ENCODE results near the gene ZNF311.
"Not testable (repeated sequence)": the region's sequence is repeated elsewhere in the genome, so short reads cannot be mapped to it uniquely, and the experiment has no call there.

Gene ZNF311

DNA sequence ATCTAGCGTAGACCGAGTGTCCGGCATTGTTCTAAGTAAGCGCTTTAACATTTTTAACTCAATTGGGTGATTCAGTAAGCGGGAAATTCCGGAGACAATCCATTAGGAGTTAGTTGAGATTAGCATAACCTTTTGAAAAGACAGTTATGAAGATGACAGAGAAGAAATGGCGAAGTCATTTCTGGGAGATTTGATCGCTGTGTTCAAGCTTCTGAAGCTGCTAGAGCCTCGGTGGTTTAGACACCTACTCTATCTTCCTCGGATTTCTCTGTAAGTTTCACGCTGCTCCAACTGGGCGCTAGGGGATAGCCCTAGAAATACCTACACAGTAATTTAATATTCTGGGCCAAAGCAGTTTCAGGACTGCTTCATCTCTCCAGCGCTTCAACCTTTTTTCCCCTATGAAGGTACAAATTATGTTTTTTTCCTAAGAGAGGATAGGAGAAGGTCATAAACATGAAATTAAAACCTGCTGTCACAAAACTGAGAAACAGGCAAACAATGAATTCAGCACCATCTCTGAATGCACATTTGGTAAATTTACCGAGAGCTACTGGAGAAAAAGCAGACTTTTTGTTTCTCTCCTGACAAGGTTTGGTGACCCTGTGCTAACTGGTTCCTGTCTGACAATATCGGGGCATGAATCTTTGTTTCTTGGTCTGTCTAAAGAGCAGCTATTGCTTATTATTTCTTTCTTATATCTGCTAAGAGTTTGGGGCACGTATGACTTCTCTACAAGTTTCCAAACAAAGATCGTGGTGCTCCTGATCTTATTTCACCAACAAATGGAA is 22.4 kb downstream of the ZNF311 start:
- peak; percentile 89 for DNase-seq

DNA sequence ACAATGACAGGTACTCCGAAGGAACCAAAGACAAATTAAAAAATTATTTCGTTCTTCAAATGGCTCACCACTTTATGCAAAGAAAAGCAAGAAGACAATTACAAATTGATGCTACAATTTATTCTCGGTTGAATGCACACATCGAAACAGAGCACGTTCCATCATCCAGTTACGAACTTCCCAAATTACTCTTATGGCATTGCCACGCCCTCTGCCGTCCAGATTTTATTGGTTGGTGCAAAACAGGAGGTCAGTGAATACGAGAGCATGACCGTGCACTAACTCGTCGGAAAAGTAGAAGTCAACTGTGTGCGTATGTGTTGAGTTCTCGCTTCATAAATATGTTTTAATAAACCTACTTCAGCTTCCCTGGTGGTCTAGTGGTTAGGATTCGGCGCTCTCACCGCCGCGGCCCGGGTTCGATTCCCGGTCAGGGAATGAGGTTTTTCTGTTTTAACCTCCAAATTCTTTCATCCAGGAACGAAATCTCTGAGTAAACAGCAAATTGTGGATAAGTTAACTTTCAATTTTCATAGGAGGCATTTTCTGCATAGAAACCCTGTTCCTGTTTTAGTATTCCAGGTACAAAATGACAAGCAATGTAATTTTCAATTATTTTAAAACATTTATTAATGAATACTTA is 23.2 kb downstream of the ZNF311 start:
- DNase-seq, result peak; percentile 97

DNA sequence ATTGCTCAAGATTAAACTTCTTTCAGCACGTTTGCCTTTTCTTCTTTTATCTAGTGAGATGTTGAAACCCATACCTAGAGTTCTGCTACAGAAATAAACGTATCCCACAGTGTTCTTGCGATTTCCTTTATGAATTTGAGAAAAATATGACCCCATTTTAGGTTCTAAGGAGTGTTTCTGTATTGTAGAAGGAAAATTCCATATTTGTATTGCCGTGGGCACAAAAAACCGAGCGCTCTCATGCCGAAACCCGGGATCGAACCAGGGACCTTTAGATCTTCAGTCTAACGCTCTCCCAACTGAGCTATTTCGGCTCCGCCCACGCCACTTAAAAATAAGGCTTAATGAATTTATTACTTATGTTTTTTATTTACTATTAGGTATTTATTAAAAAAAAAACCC is 23.7 kb downstream of the ZNF311 start:
- peak; percentile 96 for DNase-seq

DNA sequence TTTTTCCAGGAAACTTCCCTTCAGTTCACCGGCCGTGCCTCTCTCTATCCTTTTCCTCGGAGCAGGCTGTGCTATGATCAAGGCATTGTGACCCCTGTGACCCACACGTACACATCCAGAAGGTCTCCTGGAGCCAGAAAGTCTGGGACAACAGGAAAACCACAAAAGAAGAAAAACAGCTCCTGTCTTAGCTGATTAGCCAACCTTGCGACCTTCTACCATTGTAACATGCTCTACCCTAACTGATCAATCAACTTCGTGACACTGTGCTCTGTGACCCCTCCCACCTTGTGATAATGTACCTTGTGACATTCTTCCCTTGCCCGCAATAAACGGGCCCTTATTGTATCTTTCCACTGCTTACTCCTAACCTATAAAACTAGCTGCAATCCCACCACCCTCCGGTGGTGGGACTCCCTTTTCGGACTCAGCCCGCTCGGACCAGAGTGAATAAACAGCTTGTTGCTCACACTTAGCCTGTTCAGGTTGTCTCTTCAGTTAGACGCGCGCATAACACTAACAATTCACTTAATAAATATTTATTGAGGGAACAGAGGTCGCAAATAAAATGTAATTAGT is 24.2 kb downstream of the ZNF311 start:
- peak; percentile 99 for DNase-seq

DNA sequence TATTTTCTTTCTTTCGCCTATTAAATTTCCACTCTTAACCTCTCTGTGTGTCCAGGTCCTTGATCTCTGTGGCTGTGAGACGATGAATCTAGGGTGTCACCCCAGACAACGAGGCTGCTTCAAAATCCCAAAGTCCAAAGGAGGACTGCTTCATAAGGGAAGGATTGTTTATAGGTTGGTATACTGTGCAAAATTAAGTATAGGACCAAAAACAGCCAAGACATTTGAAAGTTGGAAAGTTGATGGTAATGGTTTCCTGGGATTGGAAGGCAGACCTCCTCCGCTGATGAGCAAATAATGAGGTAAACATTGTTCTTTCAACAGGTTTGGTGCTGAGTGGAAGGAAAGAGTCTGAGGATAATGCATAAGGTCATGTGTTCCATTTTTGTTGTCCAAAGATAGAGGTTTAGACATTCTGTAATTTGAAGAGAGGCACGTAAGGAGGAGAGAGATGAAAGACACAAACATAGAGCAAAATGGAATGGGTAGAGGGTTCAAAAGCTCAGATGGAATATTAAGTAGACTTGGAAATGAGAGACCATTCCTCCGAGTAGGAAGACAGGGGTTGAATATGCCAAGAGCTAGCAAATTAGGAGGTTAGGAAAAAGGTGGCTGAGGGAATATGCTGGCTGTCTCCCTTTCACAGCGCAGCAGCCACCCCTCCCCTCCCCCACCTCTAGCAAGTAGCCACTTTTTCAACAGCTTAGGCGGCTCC is 24.8 kb downstream of the ZNF311 start:
- DNase-seq, result no peak

DNA sequence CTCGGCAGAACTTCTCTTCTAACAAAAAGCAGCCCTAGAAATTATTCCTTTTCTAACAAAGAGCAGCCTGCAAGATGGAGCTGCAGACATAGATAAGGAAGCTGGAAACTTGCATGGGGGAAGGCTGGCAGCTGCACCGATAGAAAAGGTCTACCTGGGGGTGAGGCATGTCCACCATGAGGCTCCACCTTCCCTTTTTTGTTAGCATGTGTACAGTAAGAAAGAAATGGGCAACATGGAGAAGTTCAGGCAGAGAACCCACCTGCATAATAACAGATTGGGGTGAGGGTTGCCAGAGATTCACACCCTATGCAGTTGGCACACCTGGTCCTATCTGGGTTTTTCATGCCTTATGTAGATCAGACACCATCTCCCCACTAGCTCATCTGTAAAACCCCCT is 25.4 kb downstream of the ZNF311 start:
- DNase-seq, result peak; percentile 58

DNA sequence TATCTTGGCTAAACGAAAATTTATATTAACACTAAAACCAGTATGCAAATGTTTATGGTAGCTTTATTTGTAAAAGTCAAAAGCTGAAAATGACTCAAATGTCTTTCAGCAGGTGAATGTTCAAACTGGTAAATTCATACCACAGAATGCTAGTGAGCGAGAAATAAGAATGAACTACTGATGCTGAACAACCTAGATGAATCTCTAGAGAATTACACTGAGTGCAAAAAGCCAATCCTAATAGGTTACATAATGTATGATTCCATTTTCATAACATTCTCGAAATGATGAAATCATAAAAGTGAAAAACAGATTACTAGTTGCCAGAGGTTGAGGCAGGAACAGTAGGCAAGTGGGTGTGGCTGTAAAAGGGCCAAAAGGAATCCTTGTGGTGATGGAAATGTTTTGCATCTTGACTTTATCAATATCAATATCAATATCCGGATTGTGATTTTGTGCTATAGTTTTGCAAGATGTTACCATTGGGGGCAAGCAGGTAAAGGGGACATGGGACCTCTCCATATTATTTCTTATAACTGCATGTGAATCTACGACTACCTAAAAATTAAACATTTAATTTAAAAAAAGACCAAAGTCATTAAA is 26.1 kb downstream of the ZNF311 start:
- peak; percentile 37 for DNase-seq

DNA sequence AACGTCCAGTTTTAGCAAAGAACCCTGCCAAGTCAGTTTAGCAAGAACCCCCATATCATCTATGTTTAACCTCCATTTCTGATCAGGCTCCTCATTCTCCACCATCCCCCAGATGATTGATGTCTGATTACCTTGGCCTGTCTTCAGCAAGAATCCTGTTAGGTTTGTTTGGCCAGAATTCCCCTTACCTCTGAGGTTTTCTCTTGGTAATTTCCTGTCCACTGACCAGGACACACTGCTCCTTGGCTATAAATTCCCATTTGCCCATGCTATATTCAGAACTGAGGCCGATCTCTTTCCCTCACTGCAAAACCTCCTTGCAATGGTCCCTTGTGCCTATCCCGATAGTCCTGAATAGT is 27.0 kb downstream of the ZNF311 start:
- DNase-seq, result no peak

DNA sequence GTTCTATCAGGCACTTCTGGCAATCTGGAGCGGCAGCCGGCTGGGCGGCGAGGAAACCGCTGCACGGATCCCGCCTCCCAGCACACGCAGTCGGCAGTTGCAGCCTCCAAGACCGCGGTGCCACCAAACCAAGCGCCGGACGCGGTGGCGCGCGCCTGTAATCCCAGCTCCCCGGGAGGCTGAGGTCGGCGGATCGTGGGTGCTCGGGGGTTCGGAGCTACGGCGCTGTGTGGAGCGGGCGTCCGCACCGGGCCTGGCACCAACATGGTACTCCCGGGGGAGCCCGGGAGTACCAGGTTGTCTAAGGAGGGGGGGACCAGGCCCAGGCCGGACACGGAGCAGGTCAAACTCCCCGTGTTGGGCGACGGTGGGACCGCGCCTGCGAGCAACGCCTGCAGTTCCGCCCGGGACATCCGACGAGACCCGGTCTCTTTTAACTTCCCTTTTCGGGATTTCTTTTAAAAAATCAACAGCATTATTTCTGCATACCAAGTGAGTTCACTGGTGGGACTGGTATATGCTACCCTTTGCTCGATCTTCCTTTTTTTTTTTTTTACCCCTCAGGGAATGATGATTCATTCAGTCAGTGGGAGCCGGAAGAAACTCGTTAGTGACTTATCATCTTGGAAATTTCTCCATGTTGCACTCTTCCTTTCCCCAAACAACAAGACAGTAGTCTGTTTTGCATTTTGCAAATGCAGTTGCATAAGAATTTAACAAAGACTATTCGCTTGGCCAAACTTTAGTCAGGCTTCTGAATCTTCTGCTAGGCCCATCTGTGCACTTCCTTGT is 27.6 kb downstream of the ZNF311 start:
- DNase-seq, result no peak

DNA sequence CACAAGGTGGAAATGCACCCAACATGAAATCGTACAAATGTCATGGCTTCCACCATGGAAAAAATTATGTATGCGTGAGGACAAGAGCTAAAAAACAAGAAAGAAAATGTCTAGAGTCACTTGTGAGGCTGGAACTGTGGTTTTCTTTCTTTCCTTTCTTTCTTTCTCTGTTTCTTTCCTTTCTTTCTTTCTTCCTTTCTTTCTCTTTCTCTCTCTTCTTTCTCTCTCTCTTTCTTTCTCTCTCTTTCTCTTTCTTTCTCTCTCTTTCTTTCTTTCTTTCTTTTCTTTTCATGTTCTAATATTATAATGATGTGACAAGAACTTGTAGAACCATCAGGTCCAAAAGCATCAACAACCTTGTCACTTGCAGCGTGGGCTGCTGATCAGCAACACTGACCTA is 28.4 kb downstream of the ZNF311 start:
- DNase-seq, result no peak

DNA sequence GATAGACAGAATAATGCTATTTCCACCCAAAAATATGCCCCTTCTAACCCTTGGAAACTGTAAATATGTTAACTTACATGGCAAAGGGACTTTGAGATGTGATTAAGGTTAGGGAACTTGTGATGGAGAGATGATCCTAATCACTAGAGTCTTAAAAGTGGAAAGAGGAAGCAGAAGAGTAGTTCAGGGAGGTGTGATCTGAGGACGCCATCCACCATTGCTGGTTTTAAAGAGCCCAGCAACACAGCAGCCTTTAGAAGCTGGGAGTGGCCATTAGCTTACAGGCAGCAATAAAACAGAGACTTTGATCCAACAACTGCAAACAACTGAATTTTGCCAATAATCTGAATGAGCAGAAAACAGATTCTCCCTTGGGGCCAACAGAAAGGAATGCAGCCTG is 30.6 kb downstream of the ZNF311 start:
- DNase-seq, result peak; percentile 72

DNA sequence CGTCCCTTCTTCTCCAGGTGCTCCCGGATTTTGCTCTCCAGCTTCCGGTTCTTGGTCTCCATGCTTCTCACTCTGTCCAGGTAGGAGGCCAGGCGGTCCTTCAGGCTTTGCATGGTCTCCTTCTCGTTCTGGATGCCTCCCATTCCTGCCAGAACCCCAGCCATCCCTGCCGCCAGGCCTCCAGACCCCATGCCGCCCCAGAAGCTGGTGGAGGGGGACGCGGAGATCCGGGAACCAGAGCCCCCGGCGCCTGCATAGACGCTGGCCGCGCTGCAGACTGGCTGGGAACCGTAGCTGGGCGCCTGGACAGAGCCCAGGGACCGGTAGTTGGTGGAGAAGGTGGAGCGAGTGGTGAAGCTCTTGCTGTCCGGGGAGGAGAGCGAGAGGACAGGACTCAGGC is 35.1 kb downstream of the ZNF311 start:
- DNase-seq, result not testable (repeated sequence)

DNA sequence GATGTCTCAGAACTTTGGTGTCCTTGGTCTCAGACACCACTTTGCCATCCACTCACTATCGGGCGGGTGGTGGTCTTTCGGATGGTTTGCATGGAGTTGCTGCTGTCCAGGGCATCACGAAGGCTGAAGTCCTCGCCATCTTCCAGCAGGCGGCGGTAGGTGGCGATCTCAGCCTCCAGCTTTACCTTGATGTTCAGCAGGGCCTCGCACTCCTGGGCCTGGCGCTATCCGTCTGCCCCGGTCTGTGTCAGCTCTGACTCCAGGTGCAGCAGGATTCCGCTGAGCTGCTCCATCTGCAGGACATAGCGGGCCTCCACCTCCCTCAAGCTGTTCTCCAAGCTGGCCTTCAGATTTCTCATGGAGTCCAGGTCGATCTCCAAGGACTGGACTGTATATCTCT is 36.0 kb downstream of the ZNF311 start:
- no peak for DNase-seq

DNA sequence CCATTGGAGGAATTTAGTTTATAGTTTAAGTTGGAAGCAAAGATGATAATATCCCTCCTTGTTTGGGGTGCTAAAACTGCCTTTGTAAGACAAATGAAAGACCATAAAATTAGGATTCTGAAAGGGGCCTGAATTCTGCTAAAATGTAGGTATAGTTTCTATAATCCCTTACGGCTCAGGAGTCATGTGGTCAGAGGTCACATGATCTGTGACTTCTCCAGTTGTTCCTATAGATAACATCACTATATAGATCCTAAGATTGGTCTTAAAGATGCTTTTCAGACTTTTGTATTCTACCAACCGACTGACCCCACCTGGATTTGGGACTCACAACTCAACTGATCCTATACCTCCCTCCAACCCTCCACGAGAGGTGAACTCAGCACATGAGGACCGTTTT is 36.6 kb downstream of the ZNF311 start:
- DNase-seq, result no peak

DNA sequence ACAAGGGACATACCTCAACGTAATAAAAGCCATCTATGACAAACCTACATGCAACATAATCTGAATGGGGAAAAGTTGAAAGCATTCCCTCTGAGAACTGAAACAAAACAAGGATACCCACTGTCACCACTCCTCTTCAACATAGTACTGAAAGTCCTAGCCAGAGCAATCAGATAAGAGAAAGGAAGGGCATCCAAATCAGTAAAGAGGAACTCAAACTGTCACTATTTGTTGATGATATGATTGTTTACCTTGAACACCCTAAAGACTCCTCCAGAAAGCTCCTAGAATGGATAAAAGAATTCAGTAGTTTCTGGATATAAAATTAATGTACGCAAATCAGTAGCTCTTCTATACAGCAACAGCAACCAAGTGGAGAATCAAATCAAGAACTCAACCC is 39.4 kb downstream of the ZNF311 start:
- DNase-seq, result peak; percentile 26

DNA sequence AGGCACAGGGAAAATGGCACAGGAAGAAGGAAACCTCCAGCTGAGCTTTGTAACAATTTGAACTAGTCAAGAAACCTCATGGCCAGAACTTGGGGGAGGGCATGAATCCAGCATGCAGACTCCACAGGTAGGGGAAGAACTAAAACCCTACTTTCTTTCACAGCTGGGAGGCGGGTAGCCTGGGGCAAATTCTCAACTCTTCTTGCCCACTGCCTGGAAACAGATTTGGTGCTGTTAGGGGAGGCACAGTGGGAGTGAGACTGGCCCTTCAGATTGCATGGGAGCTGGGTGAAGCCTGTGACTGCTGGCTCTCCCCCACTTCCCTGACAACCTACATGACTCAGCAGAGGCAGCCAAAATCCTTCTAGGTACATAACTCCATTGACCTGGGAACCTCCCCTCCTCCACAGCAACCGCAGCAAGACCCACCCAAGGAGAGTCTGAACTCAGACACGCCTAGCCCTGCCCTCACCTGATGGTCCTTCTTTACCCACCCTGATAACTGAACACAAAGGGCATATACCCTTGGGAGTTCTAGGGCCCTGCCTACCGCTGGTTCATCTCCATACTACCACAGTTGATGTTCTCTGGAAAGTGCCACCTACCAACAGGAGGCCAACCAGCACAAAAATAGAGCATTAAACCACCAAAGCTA is 44.1 kb downstream of the ZNF311 start:
- peak; percentile 65 for DNase-seq

DNA sequence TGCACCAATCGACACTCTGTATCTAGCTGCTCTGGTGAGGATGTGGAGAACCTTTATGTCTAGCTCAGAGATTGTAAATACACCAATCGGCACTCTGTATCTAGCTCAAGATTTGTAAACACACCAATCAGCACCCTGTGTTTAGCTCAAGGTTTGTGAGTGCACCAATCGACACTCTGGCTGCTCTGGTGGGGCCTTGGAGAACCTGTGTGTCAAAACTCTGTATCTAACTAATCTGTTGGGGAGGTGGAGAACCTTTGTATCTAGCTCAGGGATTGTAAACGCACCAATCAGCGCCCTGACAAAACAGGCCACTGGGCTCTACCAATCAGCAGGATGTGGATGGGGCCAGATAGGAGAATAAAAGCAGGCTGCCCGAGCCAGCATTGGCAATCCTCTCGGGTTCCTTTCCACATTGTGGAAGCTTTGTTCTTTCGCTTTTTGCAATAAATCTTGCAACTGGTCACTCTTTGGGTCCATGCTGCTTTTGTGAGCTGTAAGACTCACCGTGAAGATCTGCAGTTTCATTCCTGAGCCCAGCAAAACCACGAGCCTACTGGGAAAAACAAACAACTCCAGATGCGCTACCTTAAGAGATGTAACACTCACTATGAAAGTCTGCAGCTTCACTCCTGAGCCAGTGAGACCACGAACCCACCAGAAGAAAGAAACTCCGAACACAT is 46.4 kb downstream of the ZNF311 start:
- not testable (repeated sequence) for DNase-seq

DNA sequence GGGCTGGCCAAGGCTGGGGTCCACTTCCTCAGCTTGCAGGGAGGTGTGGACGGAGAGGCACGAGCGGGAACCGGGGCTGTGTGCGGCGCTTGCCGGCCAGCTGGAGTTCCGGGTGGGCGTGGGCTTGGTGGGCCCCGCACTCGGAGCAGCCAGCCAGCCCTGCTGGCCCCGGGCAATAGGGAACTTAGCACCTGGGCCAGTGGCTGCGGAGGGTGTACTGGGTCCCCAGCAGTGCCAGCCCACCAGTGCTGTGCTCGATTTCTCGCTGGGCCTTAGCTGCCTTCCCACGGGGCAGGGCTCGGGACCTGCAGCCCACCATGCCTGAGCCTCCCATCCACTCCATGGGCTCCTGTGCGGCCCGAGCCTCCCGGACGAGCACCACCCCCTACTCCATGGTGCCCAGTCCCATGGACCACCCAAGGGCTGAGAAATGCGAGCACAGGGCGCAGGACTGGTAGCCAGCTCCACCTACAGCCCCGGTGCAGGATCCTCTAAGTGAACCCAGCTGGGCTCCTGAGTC is 47.3 kb downstream of the ZNF311 start:
- DNase-seq, result not testable (repeated sequence)

DNA sequence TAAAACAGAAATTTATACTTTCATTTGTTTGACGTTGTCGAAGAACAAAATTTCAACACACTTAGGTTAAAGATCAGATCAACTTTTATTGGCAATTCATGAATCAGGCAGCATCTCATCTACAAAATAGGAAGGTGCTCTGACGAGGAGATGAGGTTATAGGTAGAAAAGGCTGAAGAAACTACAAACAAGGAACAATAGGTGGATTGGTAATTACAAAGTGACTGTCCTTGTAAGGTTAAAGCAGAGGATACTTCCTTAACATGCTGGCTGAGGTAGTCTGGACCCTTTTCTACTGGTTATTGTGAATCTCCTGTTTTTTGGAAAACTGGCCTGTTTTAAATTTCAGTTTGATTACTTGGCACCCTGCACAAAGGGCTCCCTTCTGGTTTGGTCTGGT is 48.8 kb downstream of the ZNF311 start:
- DNase-seq, result no peak

DNA sequence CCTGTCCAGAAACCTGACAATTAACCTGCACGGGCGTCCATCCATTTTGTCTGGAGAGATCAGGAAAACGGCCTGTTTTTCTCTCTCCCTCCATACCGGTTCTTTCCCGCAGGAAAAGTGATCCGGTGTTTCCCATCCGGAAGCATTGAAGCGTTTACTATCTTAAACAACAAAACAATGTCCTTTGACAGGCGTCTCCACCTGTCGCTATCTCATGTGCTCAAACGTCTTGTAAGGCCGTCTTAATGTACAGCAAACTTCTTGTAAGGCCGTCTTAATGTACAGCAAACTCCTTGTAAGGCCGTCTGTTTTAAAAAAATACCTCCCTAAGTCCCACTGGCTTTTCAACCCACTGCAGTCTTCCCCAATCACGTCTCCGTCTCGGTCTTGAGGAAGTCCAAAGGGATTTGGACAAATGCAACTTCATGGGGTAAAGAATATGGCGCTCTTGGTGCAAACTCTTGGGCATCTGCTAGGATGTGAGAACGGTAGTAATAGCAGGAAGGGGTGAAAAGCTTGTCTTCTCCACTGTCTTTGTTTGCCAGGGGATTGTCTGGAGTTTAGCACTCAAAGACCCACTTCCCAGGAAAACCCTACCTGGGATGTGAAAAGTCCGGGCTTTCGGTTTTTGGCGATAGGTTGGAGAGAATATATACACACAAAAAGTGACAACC is 51.4 kb downstream of the ZNF311 start:
- DNase-seq, result peak; percentile 71

All from OCI-M1 (cell line).